BLaER1 (cell line): ENCODE results near the gene FOXP1.
A peak's percentile ranks its signal among the peaks of the same experiment; 100 is the strongest.

ENCODE experiments used
- H3K27ac ChIP-seq: shearing (Covaris generic); formaldehyde crosslinking; 2 replicates; pipeline ENCODE4 v1.8.1; 2022
- H3K27me3 ChIP-seq: shearing (Covaris generic); formaldehyde crosslinking; 2 replicates; pipeline ENCODE4 v1.8.1; 2022
- H3K36me3 ChIP-seq: shearing (Covaris generic); formaldehyde crosslinking; 2 replicates; pipeline ENCODE4 v1.8.1; 2022
- H3K4me1 ChIP-seq: shearing (Covaris generic); formaldehyde crosslinking; 2 replicates; pipeline ENCODE4 v1.8.1; 2022
- H3K4me2 ChIP-seq: shearing (Covaris generic); formaldehyde crosslinking; 2 replicates; pipeline ENCODE4 v1.8.1; 2022
- H3K4me3 ChIP-seq: shearing (Covaris generic); formaldehyde crosslinking; 2 replicates; pipeline ENCODE4 v1.8.1; 2022
- H3K9ac ChIP-seq: shearing (Covaris generic); formaldehyde crosslinking; 2 replicates; pipeline ENCODE4 v1.8.1; 2022
- H3K9me3 ChIP-seq: shearing (Covaris generic); formaldehyde crosslinking; 2 replicates; pipeline ENCODE4 v1.8.1; 2022
- H4K20me1 ChIP-seq: shearing (Covaris generic); formaldehyde crosslinking; 2 replicates; pipeline ENCODE4 v1.8.1; 2022
- Cebpa-rat ChIP-seq: shearing (Covaris generic); IDR thresholded peaks from 2 replicates; pipeline ENCODE4 v1.8.1; 2022

Gene FOXP1

GRCh38 chr3:71064956-71065763, 518.4 kb downstream of the FOXP1 start:
- Histone ChIP-seq H3K36me3 (no peaks in the 10 kb centered on the region), H3K4me2 (peak overlapping the region; percentile 89), H3K4me3 (peak overlapping the region; percentile 69), H3K27ac (peak overlapping the region; percentile 60), H3K4me1 (peaks cover 53% of the 10 kb centered on the region), H3K9me3 (no peaks in the 10 kb centered on the region), H4K20me1 (peaks cover 100% of the 10 kb centered on the region), H3K27me3 (peaks cover 82% of the 10 kb centered on the region), H3K9ac (peak overlapping the region; percentile 72)
- no peak for TF ChIP-seq Cebpa-rat

DNA sequence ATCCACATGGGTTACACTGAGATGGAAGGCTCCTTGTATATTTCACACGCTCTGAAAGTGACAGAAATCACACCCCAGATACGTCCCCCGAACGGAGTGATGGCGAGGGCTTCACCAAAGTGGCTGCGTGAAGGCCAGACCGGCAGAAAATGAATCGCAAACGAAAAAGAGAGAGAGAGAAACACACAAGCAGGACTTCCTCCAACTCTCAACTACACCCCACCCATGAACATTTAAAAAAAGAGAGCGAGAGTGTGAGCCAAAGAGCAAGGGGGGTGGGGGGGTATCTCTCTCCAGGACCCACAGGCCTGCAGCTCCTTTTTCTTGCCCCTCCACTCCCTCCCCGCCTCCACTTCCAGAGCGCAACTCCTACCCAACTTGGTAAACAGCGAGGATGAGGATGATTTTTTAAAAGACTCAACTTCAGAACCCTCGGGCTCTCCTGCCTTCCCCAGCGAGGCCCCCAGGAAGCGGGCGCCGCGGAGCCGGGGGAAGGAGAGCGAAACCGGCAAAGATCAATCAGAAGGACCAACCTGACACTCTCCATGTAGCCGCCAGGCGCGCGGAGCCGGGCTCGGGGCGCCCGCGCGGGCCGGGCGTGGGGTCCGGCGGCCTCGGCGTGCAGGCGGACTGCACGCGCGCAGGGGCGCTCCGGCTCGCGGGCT, 519.1 kb downstream of the FOXP1 start:
- Histone ChIP-seq H3K4me2 (peak overlapping the region; percentile 89), H4K20me1 (peaks cover 100% of the 10 kb centered on the region), H3K4me1 (peaks cover 49% of the 10 kb centered on the region), H3K36me3 (no peaks in the 10 kb centered on the region), H3K4me3 (peak overlapping the region; percentile 69), H3K9ac (peak overlapping the region; percentile 52), H3K9me3 (no peaks in the 10 kb centered on the region), H3K27me3 (peaks cover 88% of the 10 kb centered on the region), H3K27ac (0 out of 2 replicates have a peak overlapping the region, but pooled peaks have one; percentile 20)
- TF ChIP-seq Cebpa-rat: no peak

DNA sequence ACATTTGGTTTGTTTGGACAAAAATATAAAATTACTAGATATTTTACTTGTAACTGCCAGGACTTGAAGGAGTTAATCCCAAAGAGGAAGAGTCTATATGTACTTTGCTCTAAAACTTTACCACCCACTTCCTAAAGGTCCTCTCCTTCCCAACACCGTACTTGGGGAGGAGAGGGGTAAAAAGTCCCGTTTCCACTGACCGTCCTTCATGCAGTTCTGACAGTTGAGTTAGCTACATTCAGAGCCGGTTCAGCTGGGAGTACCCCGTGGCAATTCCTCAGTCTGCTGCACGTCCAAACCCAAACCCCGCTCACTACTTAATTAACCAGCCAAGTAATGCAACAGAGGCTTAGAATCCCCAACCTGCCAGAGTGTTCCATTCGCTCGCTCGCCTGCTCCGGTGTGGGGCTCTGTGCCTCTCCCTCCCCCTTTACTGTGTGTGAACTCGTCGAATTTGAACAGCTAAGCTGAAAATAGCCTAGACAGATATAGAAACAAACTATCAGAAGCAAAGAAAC, 519.7 kb downstream of the FOXP1 start:
- Histone ChIP-seq H3K36me3 (no peaks in the 10 kb centered on the region), H3K9me3 (no peaks in the 10 kb centered on the region), H3K4me2 (peak overlapping the region; percentile 89), H4K20me1 (peaks cover 100% of the 10 kb centered on the region), H3K27ac (no peak overlapping the region), H3K4me1 (peaks cover 49% of the 10 kb centered on the region), H3K27me3 (peaks cover 89% of the 10 kb centered on the region), H3K4me3 (peak overlapping the region; percentile 69), H3K9ac (peak overlapping the region; percentile 52; the same call in 1 of the 2 replicates)
- TF ChIP-seq Cebpa-rat: no peak

DNA sequence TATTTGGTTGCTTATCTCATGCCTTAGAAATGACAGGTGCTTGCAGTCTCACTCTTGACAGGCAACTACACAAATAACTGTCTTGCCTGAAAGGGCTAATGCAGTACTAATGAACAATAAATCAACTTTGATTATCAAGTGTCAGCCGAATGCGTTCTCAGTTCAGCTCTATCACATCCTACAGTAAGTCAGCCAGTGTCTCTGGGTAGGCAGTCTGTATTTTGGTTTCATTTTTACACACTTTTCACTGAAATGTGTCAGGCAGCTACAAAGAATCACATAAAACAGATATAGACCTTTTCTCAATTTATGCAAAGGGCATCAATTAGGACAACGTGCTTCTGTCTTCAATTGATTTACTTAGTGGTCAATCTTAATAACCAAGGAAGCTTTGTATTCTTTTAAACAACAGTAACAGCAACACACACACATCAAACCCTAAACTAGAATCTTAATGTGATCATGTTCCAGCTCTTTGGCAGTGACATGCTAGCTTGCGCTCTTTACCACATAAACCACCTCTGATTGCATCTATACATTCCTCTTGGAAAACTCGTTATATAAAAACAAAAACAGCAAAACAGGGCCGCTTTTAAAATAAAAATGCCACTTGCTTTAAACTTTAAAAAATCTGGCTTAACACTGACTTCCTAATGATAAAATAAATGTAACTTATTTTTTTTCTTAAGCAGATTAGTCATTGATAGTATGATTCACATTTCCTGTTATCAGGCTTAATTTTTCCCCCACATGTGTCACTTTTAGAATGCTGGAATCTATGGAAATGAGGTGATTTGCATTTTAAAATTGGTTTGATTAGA, 520.4 kb downstream of the FOXP1 start:
- TF ChIP-seq Cebpa-rat: no peak
- peak overlapping the region; percentile 69 for H3K4me3 ChIP-seq
- H3K27ac ChIP-seq: no peak overlapping the region
- peaks cover 86% of the 10 kb centered on the region for H3K27me3 ChIP-seq
- no peaks in the 10 kb centered on the region for H3K36me3 ChIP-seq
- no peak overlapping the region for H3K9ac ChIP-seq
- peaks cover 44% of the 10 kb centered on the region for H3K4me1 ChIP-seq
- peak overlapping the region; percentile 89 for H3K4me2 ChIP-seq
- H4K20me1 ChIP-seq: peaks cover 100% of the 10 kb centered on the region
- no peaks in the 10 kb centered on the region for H3K9me3 ChIP-seq

DNA sequence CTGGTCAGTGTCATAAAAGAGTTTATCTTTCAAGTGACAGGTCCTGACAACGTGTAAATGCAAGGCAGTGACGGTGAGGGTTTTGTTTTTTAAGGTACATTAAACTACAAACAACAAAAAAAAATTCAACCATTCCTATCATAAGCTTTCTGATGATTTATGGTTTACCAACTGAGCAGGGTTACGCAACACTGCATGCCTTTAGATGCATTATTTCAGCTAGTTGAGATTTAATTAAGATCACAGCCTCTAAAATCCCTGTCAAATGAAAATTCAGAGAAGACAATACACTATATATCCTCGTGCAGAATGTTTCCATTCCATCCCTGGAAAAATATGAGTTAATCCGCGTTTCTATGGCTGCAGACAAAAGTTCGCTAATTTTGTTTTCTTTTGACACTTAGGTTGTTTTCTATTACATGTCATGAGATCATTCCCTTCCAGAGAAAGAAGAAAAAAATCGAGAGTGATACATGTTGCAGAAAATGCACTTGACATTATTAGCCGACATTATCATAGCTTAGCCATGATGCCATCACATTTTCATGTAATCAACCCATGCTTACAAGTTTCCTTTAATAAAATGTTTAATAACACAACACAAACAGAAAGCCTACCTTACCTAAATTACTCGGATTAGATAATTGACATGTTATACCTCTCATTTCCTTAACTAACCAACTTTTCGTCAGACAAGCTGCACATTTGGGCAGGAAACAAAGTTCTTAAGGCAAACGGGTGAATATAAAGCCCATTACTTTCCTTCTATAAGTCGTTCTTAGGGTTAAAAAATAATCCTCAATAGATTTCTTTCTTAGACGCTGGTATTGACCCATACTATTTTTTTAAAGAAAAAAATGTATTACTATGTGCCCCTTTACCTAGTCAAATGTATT, 521.2 kb downstream of the FOXP1 start:
- H3K36me3 ChIP-seq: no peaks in the 10 kb centered on the region
- H3K27me3 ChIP-seq: peaks cover 82% of the 10 kb centered on the region
- TF ChIP-seq Cebpa-rat: peak; percentile 81; the same call in 1 of the 2 replicates
- peak overlapping the region; percentile 89 for H3K4me2 ChIP-seq
- H3K27ac ChIP-seq: no peak overlapping the region
- H3K4me1 ChIP-seq: peaks cover 35% of the 10 kb centered on the region
- H4K20me1 ChIP-seq: peaks cover 100% of the 10 kb centered on the region
- no peaks in the 10 kb centered on the region for H3K9me3 ChIP-seq
- H3K4me3 ChIP-seq: no peak overlapping the region
- no peak overlapping the region for H3K9ac ChIP-seq

DNA sequence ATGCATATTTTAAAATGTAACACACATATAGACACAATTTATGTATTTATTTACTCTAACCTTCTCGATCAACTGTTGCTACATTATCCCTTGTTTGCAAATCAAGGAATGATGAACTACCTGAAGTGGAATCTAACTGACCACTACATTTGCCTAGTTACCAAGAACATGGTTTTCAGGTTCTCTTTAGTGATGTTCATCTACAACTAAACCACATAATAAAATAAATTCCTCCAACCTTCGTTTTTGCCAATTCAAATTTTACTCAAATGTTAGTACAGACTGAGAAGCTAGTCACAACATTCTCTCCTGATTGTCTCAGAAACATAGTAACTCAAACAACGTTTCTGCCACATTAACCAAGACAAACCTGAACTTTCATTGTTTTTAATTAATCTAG, 521.9 kb downstream of the FOXP1 start:
- peaks cover 75% of the 10 kb centered on the region for H3K27me3 ChIP-seq
- no peak overlapping the region for H3K4me3 ChIP-seq
- H3K9ac ChIP-seq: no peak overlapping the region
- H3K4me1 ChIP-seq: peaks cover 28% of the 10 kb centered on the region
- no peaks in the 10 kb centered on the region for H3K9me3 ChIP-seq
- H4K20me1 ChIP-seq: peaks cover 100% of the 10 kb centered on the region
- H3K36me3 ChIP-seq: no peaks in the 10 kb centered on the region
- H3K4me2 ChIP-seq: no peak overlapping the region
- TF ChIP-seq Cebpa-rat: no peak
- H3K27ac ChIP-seq: no peak overlapping the region

GRCh38 chr3:71061037-71061436, 522.5 kb downstream of the FOXP1 start:
- Histone ChIP-seq H3K9me3 (no peaks in the 10 kb centered on the region), H3K4me2 (no peak overlapping the region), H4K20me1 (peaks cover 100% of the 10 kb centered on the region), H3K27ac (no peak overlapping the region), H3K27me3 (peaks cover 69% of the 10 kb centered on the region), H3K36me3 (no peaks in the 10 kb centered on the region), H3K4me1 (peaks cover 23% of the 10 kb centered on the region), H3K9ac (no peak overlapping the region), H3K4me3 (no peak overlapping the region)
- no peak for TF ChIP-seq Cebpa-rat

- peaks cover 64% of the 10 kb centered on the region for H3K27me3 ChIP-seq
- H3K4me2 ChIP-seq: no peak overlapping the region
- no peak overlapping the region for H3K9ac ChIP-seq
- no peak overlapping the region for H3K4me3 ChIP-seq
- TF ChIP-seq Cebpa-rat: no peak
- no peaks in the 10 kb centered on the region for H3K9me3 ChIP-seq
- H4K20me1 ChIP-seq: peaks cover 100% of the 10 kb centered on the region
- H3K4me1 ChIP-seq: peaks cover 18% of the 10 kb centered on the region
- H3K36me3 ChIP-seq: no peaks in the 10 kb centered on the region
- H3K27ac ChIP-seq: no peak overlapping the region
Observed at GRCh38 chr3:71060536-71060935, 523.0 kb downstream of the FOXP1 start.

- Histone ChIP-seq H4K20me1 (peaks cover 100% of the 10 kb centered on the region), H3K4me2 (no peak overlapping the region), H3K36me3 (peaks cover 4% of the 10 kb centered on the region; the same call in 1 of the 2 replicates), H3K4me1 (peaks cover 17% of the 10 kb centered on the region), H3K4me3 (no peak overlapping the region), H3K27ac (no peak overlapping the region), H3K9ac (no peak overlapping the region), H3K27me3 (peaks cover 34% of the 10 kb centered on the region), H3K9me3 (no peaks in the 10 kb centered on the region)
- no peak for TF ChIP-seq Cebpa-rat
Observed at GRCh38 chr3:71057526-71057894, 526.0 kb downstream of the FOXP1 start.
